HepG2 (cell line): ENCODE results near the gene MRM2. TPM values are rescaled to one million over a fixed set of nuclear protein-coding genes. Genes with fewer than 3 reads are reported as not detected.

Experiments
- ATAD3A ChIP-seq: sonication (generic); formaldehyde crosslinking; IDR thresholded peaks from 2 replicates; pipeline ENCODE4 v1.4.0; 2020; ENCODE audit warnings: missing genetic modification reagents
- HCFC1 ChIP-seq: fragments of 150-350 bp; IDR thresholded peaks from 2 replicates; pipeline ENCODE4 v1.6.1; 2014; ENCODE audit warnings: low read depth, low read length
- HIVEP1 ChIP-seq: sonication (generic); formaldehyde crosslinking; IDR thresholded peaks from 2 replicates; pipeline ENCODE4 v1.4.0; 2020; ENCODE audit warnings: mild to moderate bottlenecking, missing genetic modification reagents
- HNRNPL ChIP-seq: fragments of 200-400 bp; formaldehyde crosslinking; IDR thresholded peaks from 2 replicates; pipeline ENCODE4 v1.6.1; 2017; ENCODE audit warnings: mild to moderate bottlenecking, low read depth, low read length
- KMT2B ChIP-seq: IDR thresholded peaks from 2 replicates; pipeline ENCODE4 v1.6.1; 2016; ENCODE audit warnings: missing genetic modification reagents, missing compliant biosample characterization
- NR2F6 ChIP-seq, 2 experiments: IDR thresholded peaks; 2 replicates each; pipeline ENCODE4 v1.6.1; 2016; ENCODE audit warnings: antibody characterized with exemption in 1 of 2, mild to moderate bottlenecking in 1 of 2
- RERE ChIP-seq: IDR thresholded peaks from 2 replicates; pipeline ENCODE4 v1.6.1; 2016; ENCODE audit warnings: low read depth, missing genetic modification reagents, missing compliant biosample characterization
- RXRA ChIP-seq: sonication (generic); formaldehyde crosslinking; IDR thresholded peaks from 2 replicates; pipeline ENCODE4 v1.5.1; 2020; ENCODE audit warnings: missing genetic modification reagents
- STAT6 ChIP-seq: sonication (generic); formaldehyde crosslinking; IDR thresholded peaks from 2 replicates; pipeline ENCODE4 v1.4.0; 2020; ENCODE audit warnings: missing genetic modification reagents, mild to moderate bottlenecking, borderline replicate concordance
- TARDBP ChIP-seq: sonication (generic); formaldehyde crosslinking; IDR thresholded peaks from 2 replicates; pipeline ENCODE4 v1.8.0; 2022; ENCODE audit warnings: mild to moderate bottlenecking, missing genetic modification reagents
- YEATS2 ChIP-seq: sonication (generic); formaldehyde crosslinking; IDR thresholded peaks from 2 replicates; pipeline ENCODE4 v1.4.0; 2020; ENCODE audit warnings: missing genetic modification reagents, borderline replicate concordance
- ZC3H13 ChIP-seq: sonication (generic); formaldehyde crosslinking; IDR thresholded peaks from 2 replicates; pipeline ENCODE4 v1.8.1; 2023; ENCODE audit warnings: mild to moderate bottlenecking, missing genetic modification reagents, moderate library complexity
- ZNF326 ChIP-seq: sonication (generic); formaldehyde crosslinking; IDR thresholded peaks from 2 replicates; pipeline ENCODE4 v1.4.0; 2020; ENCODE audit warnings: missing genetic modification reagents, borderline replicate concordance
- ZNF350 ChIP-seq: sonication (generic); formaldehyde crosslinking; IDR thresholded peaks from 2 replicates; pipeline ENCODE4 v1.4.0; 2020; ENCODE audit warnings: mild to moderate bottlenecking, low read depth, missing genetic modification reagents, borderline replicate concordance
- ZNF503 ChIP-seq: sonication (generic); formaldehyde crosslinking; IDR thresholded peaks from 2 replicates; pipeline ENCODE4 v1.4.0; 2020; ENCODE audit warnings: missing genetic modification reagents
- polyA plus RNA-seq, 8 experiments: library from polyadenylated mRNA; depleted of rRNA in 3 of 8; stranded (reverse) in 7 of 8; unstranded in 1 of 8; fragments of >200 nt; fragmentation: Illumina TruSeq in 4 of 8; extraction: Trizol in 4 of 8; gene quantifications; 2 replicates each; pipeline versions ENCODE4 v1.2.1 to v1.2.3, GENCODE V29; 2011 to 2016; ENCODE audit warnings: low read depth in 4 of 8, missing spikeins in 1 of 8, mixed read lengths in 1 of 8; ENCODE audit not compliant: insufficient read depth in 1 of 8
- total RNA-seq, 5 experiments: library from RNA; depleted of rRNA; stranded (reverse); fragments of >200 nt; fragmentation: Illumina TruSeq; extraction: Trizol; gene quantifications; 2 replicates each; pipeline ENCODE4 v1.2.3, GENCODE V29; 2016; ENCODE audit warnings: low read depth in 1 of 5
- TF ChIP-seq, protein P1 (sequence below): sonication (generic); formaldehyde crosslinking; IDR thresholded peaks from 2 replicates; pipeline ENCODE4 v1.4.0; 2020; ENCODE audit warnings: mild to moderate bottlenecking, missing genetic modification reagents

MRM2 gene
- total and polyA plus RNA-seq, 2 of the 13 experiments (the other 11 are each of a cell fraction or from before 2014, with no cell fraction given) = 13.2 to 34.2 TPM

DNA sequence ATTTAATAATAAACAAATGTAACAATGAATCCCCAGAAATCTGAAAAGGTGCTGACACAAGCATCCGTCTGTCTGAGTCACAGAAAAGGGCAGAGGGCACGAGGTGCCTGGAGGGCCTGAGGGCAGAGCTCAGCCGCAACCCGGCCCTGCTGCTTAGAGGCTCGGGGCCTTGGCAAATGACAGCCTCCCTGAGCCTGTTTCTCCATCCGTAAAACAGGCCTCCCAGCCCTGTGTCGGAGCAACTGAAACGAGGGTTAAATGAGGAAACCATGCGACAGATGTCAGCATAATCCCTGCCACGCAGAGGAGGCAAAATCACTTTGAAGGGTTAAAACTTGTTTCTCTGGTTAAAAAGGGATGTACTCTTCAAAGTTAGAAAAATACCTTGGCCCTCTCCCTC lies 24.9 kb upstream of the MRM2 start (continued):
- TF ChIP-seq RERE (no peak), KMT2B (CRISPR knock-in tag) (no peak), ZNF326 (CRISPR knock-in tag) (no peak), ZNF503 (no peak), TARDBP (CRISPR knock-in tag) (no peak), HCFC1 (no peak), ZNF350 (no peak), RXRA (CRISPR knock-in tag) (0 out of 2 replicates have a peak, but pooled peaks have one; percentile 21), ZC3H13 (CRISPR knock-in tag) (no peak), HIVEP1 (no peak), HNRNPL (0 out of 2 replicates have a peak, but pooled peaks have one; percentile 69), NR2F6 (IDR thresholded peaks at IDR 0.05) (peak; percentile 55), NR2F6 (CRISPR knock-in tag; IDR thresholded peaks at IDR 0.05) (0 out of 2 replicates have a peak, but pooled peaks have one; percentile 18), STAT6 (no peak), YEATS2 (CRISPR knock-in tag) (no peak), ATAD3A (CRISPR knock-in tag) (no peak)
- TF ChIP-seq, protein P1, sequence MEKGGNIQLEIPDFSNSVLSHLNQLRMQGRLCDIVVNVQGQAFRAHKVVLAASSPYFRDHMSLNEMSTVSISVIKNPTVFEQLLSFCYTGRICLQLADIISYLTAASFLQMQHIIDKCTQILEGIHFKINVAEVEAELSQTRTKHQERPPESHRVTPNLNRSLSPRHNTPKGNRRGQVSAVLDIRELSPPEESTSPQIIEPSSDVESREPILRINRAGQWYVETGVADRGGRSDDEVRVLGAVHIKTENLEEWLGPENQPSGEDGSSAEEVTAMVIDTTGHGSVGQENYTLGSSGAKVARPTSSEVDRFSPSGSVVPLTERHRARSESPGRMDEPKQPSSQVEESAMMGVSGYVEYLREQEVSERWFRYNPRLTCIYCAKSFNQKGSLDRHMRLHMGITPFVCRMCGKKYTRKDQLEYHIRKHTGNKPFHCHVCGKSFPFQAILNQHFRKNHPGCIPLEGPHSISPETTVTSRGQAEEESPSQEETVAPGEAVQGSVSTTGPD (CRISPR knock-in tag) = no peak
